Activated naive CD8-positive, alpha-beta T cell treated with anti-CD3 and anti-CD28 coated beads, Interleukin-2, amount 50 U/mL, for 24 hours (primary cell): ENCODE measurements around the gene PRRC2C.

Experiments used
- ATAC-seq: fragments of 150-1000 bp; cut with Tn5 transposase; one replicate; pipeline ENCODE4 v1.10.0; 2021
- DNase-seq: peaks from one replicate; pipeline ENCODE4 v3.0.0; 2021
- H3K27ac Mint-ChIP-seq: one replicate; pipeline ENCODE4 v1.8.0; 2021; ENCODE audit warnings: mild to moderate bottlenecking, mixed read lengths
- H3K27me3 Mint-ChIP-seq: one replicate; pipeline ENCODE4 v1.8.0; 2021; ENCODE audit warnings: mixed read lengths
- H3K36me3 Mint-ChIP-seq: one replicate; pipeline ENCODE4 v1.8.0; 2021; ENCODE audit warnings: low read depth, mixed read lengths
- H3K4me1 Mint-ChIP-seq: one replicate; pipeline ENCODE4 v1.8.0; 2021; ENCODE audit warnings: mixed read lengths
- H3K4me3 Mint-ChIP-seq: one replicate; pipeline ENCODE4 v1.8.0; 2021; ENCODE audit warnings: mild to moderate bottlenecking, moderate library complexity, mixed read lengths
- H3K9me3 Mint-ChIP-seq: one replicate; pipeline ENCODE4 v1.8.0; 2021; ENCODE audit warnings: mixed read lengths

PRRC2C gene

DNA sequence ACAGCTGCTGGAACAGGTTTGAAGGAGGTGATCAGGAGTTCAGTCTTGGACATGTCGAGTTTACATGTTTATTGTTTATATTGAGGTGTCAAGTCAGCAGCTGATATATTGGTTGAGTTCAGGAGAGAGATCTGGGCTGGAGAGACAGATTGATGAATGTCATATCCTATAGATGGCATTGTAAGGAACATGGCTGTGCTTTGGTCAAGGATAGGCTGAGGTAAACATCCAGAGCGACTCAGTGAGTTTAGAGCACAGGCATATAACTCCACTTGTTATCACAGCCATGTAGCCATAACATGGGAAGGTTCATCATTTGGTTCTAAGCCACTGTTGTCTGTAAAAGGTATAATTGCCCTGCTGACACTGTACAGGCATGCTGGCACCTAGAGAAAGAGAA, 131.3 kb downstream of the PRRC2C start:
- Mint-ChIP-seq H3K27me3 (no peaks in the 10 kb centered on the region), H3K4me1 (no peaks in the 10 kb centered on the region), H3K4me3 (no peak overlapping the region), H3K9me3 (no peaks in the 10 kb centered on the region), H3K36me3 (no peaks in the 10 kb centered on the region), H3K27ac (no peak overlapping the region)
- no peak for ATAC-seq
- DNase-seq, result no peak

DNA sequence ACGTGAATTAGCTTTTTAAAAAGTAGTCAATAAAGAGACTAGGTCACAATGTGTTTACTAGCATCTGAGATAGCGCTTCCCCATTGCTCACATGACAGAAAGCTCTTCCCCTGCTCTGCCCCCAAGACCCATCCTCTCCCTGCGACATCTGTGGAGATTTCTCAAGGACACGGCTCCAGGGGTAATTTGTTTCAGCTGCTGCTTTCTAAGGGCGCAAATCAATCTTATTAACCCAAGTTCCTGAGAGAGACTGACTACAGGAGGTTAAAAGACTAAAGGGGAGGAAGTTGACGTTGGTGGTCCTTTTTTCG, 136.8 kb downstream of the PRRC2C start, which contains the start of gene MYOCOS:
Gene MYOCOS, plus strand, starts transcription at position 92 of the 311 bp plus-strand sequence. CDS start 1,641 bp downstream, outside the sequence.
- no peaks in the 10 kb centered on the region for H3K4me1 Mint-ChIP-seq
- no peaks in the 10 kb centered on the region for H3K27me3 Mint-ChIP-seq
- H3K4me3 Mint-ChIP-seq, result no peak within 1 kb of the TSS
- H3K36me3 Mint-ChIP-seq, result no peaks in the 10 kb centered on the region
- no peak for ATAC-seq
- no peaks in the 10 kb centered on the region for H3K9me3 Mint-ChIP-seq
- no peak within 1 kb of the TSS for H3K27ac Mint-ChIP-seq
- no peak for DNase-seq

GRCh38 chr1:171623651-171624331, 138.5 kb downstream of the PRRC2C start:
- Mint-ChIP-seq H3K9me3 (no peaks in the 10 kb centered on the region), H3K36me3 (no peaks in the 10 kb centered on the region), H3K27ac (no peak overlapping the region), H3K4me1 (no peaks in the 10 kb centered on the region), H3K27me3 (no peaks in the 10 kb centered on the region), H3K4me3 (no peak overlapping the region)
- ATAC-seq (no peak), DNase-seq (no peak)

- DNase-seq (no peak), ATAC-seq (no peak)
- no peaks in the 10 kb centered on the region for H3K36me3 Mint-ChIP-seq
- no peaks in the 10 kb centered on the region for H3K4me1 Mint-ChIP-seq
- no peaks in the 10 kb centered on the region for H3K9me3 Mint-ChIP-seq
- no peak overlapping the region for H3K4me3 Mint-ChIP-seq
- no peaks in the 10 kb centered on the region for H3K27me3 Mint-ChIP-seq
- no peak overlapping the region for H3K27ac Mint-ChIP-seq
These were observed 139.9 kb downstream of the PRRC2C start for GRCh38 chr1:171625225-171625624.

DNA sequence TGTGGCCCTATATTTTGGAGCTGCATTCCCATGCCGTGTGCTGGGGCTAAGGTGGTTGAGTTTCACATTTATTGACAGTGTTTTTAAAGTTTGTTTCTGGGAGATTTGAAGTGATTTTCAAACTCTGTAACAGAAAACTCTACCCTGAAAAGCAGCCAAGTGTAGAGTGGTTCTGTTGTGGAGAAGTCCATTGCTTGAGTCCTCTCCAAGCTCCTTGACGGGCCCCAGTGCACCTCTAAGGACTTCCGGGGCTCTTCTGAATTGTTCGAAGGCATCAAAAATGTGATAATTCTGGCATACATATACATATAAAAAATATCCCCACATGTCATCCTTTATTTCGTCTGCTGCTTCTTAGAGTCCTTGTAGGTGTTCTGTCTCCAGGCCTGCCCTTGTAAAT, 141.7 kb downstream of the PRRC2C start:
- Mint-ChIP-seq H3K27me3 (peaks cover 2% of the 10 kb centered on the region), H3K4me1 (no peaks in the 10 kb centered on the region), H3K27ac (no peak overlapping the region), H3K4me3 (no peak overlapping the region), H3K9me3 (no peaks in the 10 kb centered on the region), H3K36me3 (no peaks in the 10 kb centered on the region)
- DNase-seq, result no peak
- ATAC-seq, result no peak

- ATAC-seq (no peak), DNase-seq (no peak)
- H3K4me1 Mint-ChIP-seq, result no peaks in the 10 kb centered on the region
- no peak overlapping the region for H3K4me3 Mint-ChIP-seq
- no peaks in the 10 kb centered on the region for H3K9me3 Mint-ChIP-seq
- H3K36me3 Mint-ChIP-seq, result no peaks in the 10 kb centered on the region
- H3K27ac Mint-ChIP-seq, result no peak overlapping the region
- peaks cover 4% of the 10 kb centered on the region for H3K27me3 Mint-ChIP-seq
These were observed 142.9 kb downstream of the PRRC2C start for GRCh38 chr1:171628225-171628624.

DNA sequence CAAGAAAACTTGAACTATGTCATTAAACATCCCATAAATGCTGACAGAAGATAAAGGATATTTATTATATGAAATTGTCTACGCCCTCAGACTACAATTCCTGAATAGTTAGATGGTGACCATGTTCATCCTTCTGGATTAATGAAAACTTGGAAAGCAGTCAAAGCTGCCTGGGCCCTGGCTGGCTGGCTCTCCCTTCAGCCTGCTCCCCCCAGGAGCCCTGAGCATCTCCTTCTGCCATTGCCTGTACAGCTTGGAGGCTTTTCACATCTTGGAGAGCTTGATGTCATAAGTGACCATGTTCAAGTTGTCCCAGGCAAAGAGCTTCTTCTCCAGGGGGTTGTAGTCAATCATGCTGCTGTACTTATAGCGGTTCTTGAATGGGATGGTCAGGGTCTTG, 150.3 kb downstream of the PRRC2C start:
- DNase-seq, result no peak
- Mint-ChIP-seq H3K4me3 (no peak overlapping the region), H3K4me1 (no peaks in the 10 kb centered on the region), H3K27me3 (peaks cover 4% of the 10 kb centered on the region), H3K27ac (no peak overlapping the region), H3K36me3 (no peaks in the 10 kb centered on the region), H3K9me3 (no peaks in the 10 kb centered on the region)
- ATAC-seq, result no peak

DNA sequence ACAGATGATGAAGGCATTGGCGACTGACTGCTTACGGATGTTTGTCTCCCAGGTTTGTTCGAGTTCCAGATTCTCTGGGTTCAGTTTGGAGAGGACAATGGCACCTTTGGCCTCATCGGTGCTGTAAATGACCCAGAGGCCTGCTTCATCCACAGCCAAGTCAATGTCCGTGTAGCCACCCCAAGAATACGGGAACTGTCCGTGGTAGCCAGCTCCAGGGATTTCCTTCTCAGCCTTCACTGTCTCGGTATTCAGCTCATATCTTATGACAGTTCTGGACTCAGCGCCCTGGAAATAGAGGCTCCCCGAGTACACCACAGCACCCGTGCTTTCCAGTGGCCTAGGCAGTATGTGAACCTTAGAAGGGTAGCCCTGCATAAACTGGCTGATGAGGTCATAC, 150.8 kb downstream of the PRRC2C start:
- no peak overlapping the region for H3K4me3 Mint-ChIP-seq
- no peak for ATAC-seq
- H3K9me3 Mint-ChIP-seq, result no peaks in the 10 kb centered on the region
- H3K4me1 Mint-ChIP-seq, result no peaks in the 10 kb centered on the region
- peaks cover 4% of the 10 kb centered on the region for H3K27me3 Mint-ChIP-seq
- DNase-seq, result no peak
- no peak overlapping the region for H3K27ac Mint-ChIP-seq
- H3K36me3 Mint-ChIP-seq, result no peaks in the 10 kb centered on the region

DNA sequence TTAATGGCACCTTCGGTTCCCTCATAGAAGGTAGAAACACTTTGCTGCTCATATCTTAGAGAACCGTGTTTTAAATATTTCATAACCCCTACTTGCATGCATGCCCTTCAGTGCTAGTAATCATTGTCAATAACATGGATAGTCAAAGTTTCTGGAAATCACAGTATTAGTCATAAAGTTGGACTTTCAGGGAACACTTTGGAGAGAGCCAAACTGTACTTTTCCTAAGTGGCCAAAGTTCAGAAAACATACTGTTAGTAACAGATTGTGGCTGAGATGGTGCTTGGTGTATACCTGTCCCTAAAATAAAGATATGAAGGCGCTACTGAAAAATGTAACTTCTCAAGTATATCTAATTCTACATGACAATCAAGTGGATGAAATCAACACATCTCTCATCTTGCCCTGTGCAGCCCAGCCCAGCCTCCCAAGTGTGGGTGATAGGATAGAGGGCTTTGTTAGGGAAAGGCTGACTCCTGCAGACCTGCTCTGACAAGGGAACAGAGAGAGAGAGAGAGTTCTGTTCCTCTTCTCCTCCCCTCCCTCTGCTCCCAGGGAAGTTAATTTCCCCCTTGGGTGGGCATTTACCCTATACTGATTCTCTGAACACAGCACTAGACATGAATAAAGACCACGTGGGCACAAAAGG, 152.7 kb downstream of the PRRC2C start:
- Mint-ChIP-seq H3K27me3 (peaks cover 3% of the 10 kb centered on the region), H3K4me3 (no peak overlapping the region), H3K9me3 (no peaks in the 10 kb centered on the region), H3K36me3 (no peaks in the 10 kb centered on the region), H3K27ac (no peak overlapping the region), H3K4me1 (no peaks in the 10 kb centered on the region)
- ATAC-seq, result no peak
- no peak for DNase-seq

GRCh38 chr1:171640225-171640624, 154.9 kb downstream of the PRRC2C start:
- no peaks in the 10 kb centered on the region for H3K27me3 Mint-ChIP-seq
- no peak overlapping the region for H3K4me3 Mint-ChIP-seq
- no peaks in the 10 kb centered on the region for H3K36me3 Mint-ChIP-seq
- H3K4me1 Mint-ChIP-seq, result no peaks in the 10 kb centered on the region
- ATAC-seq, result no peak
- H3K27ac Mint-ChIP-seq, result no peak overlapping the region
- no peak for DNase-seq
- H3K9me3 Mint-ChIP-seq, result no peaks in the 10 kb centered on the region

- no peak overlapping the region for H3K4me3 Mint-ChIP-seq
- no peak for ATAC-seq
- H3K27ac Mint-ChIP-seq, result no peak overlapping the region
- no peaks in the 10 kb centered on the region for H3K36me3 Mint-ChIP-seq
- no peak for DNase-seq
- H3K9me3 Mint-ChIP-seq, result no peaks in the 10 kb centered on the region
- no peaks in the 10 kb centered on the region for H3K4me1 Mint-ChIP-seq
- no peaks in the 10 kb centered on the region for H3K27me3 Mint-ChIP-seq
These were observed 155.9 kb downstream of the PRRC2C start for GRCh38 chr1:171641076-171641864.

DNA sequence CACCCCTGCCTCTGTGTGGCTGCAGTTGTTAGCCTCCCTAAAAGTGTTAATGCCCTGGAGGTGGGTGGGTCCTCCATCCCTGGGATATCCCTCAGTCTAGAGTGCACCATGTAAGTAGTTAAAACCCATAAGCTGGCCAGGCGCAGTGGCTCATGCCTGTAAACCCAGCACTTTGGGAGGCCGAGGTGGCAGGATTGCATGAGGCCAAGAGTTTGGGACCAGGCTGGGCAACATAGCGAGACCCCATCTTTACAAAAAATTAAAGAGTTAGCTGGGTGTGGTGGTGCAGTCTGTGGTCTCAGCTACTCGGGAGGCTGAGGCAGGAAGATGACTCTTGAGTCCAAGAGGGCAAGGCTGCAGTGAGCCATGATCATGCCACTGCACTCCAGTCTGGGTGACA, 156.9 kb downstream of the PRRC2C start:
- Mint-ChIP-seq H3K4me3 (no peak overlapping the region), H3K9me3 (no peaks in the 10 kb centered on the region), H3K27ac (no peak overlapping the region), H3K36me3 (no peaks in the 10 kb centered on the region), H3K4me1 (no peaks in the 10 kb centered on the region), H3K27me3 (no peaks in the 10 kb centered on the region)
- DNase-seq (no peak), ATAC-seq (no peak)
